ENCODE results near the gene LMX1A. TPM values are rescaled to one million over a fixed set of nuclear protein-coding genes. Genes with fewer than 3 reads are reported as not detected.

LMX1A gene
- polyA plus RNA-seq, 3 donors, result not detected

DNA sequence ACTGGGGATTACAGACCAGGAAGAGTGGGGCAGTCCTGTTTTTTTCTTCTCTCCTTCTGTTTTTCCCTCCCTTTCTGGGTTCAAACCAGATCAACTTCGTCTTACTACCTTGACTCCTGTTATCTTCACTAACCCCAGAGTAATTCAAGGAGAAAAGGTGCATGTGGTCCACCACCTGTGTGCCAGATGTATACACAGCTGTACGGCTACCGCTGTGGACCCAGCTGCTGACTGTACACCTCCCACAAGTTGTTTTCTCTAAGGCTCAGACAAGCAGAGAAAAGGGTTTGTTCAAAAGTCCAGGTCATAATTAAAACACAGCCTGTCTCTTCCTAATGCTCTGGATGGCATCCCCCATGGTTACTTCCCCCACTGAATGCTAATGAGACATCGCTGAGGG lies 102.1 kb downstream of the LMX1A start:
- Histone ChIP-seq H3K4me1 (ENCODE audit: control insufficient read depth in 1 of 2, insufficient read depth in 2 of 2, low read length in 2 of 2) (no peaks in the 10 kb centered on the region), H3K4me2 (replicated peaks; ENCODE audit: extremely low read depth, low read length, poor library complexity, severe bottlenecking) (no peak overlapping the region), H3K9me3 (replicated peaks in 1 of 2; ENCODE audit: control insufficient read depth in 1 of 2, insufficient read depth in 1 of 2, low read length in 2 of 2) (no peaks in the 10 kb centered on the region), H3K9ac (ENCODE audit: insufficient read depth, low read length, poor library complexity, severe bottlenecking) (no peak overlapping the region), H4K20me1 (ENCODE audit: insufficient read depth, low read length) (no peaks in the 10 kb centered on the region), H3K36me3 (replicated peaks in 1 of 2; ENCODE audit: control insufficient read depth in 1 of 2, insufficient read depth in 2 of 2, low read length in 2 of 2) (no peaks in the 10 kb centered on the region), H3K27me3 (ENCODE audit: control insufficient read depth in 2 of 2, insufficient read depth in 2 of 2, low read length in 2 of 2) (no peaks in the 10 kb centered on the region), H3K27ac (ENCODE audit: low read depth in 1 of 2, low read length in 2 of 2) (no peak overlapping the region), H2AFZ (ENCODE audit: insufficient read depth, low read depth, low read length, poor library complexity, severe bottlenecking) (no peak overlapping the region), H3K79me2 (ENCODE audit: insufficient read depth, low read length) (no peaks in the 10 kb centered on the region), H3K4me3 (replicated peaks in 1 of 3; ENCODE audit: low read depth in 2 of 3, low read length in 3 of 3) (no peak overlapping the region)
- no peak for DNase-seq
- WGBS (ENCODE audit: insufficient coverage), result 86% methylated on average over 4 of the region's 4 CpGs
- Mint-ChIP-seq H3K27me3 (ENCODE audit: low read depth in 3 of 3) (peaks cover 5 to 10% (median 8%) of the 10 kb centered on the region in 3 donors), H3K27ac (no peak overlapping the region), H3K4me1 (no peaks in the 10 kb centered on the region), H3K36me3 (no peaks in the 10 kb centered on the region), H3K9me3 (peaks cover 0 to 2% (median 0%) of the 10 kb centered on the region in 7 donors), H3K4me3 (no peak overlapping the region)
- intact Hi-C loops (cut with micrococcal nuclease), result no loop called here
- TF ChIP-seq, protein P1, sequence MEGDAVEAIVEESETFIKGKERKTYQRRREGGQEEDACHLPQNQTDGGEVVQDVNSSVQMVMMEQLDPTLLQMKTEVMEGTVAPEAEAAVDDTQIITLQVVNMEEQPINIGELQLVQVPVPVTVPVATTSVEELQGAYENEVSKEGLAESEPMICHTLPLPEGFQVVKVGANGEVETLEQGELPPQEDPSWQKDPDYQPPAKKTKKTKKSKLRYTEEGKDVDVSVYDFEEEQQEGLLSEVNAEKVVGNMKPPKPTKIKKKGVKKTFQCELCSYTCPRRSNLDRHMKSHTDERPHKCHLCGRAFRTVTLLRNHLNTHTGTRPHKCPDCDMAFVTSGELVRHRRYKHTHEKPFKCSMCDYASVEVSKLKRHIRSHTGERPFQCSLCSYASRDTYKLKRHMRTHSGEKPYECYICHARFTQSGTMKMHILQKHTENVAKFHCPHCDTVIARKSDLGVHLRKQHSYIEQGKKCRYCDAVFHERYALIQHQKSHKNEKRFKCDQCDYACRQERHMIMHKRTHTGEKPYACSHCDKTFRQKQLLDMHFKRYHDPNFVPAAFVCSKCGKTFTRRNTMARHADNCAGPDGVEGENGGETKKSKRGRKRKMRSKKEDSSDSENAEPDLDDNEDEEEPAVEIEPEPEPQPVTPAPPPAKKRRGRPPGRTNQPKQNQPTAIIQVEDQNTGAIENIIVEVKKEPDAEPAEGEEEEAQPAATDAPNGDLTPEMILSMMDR (IDR thresholded peaks at IDR 0.05), result no peak

DNA sequence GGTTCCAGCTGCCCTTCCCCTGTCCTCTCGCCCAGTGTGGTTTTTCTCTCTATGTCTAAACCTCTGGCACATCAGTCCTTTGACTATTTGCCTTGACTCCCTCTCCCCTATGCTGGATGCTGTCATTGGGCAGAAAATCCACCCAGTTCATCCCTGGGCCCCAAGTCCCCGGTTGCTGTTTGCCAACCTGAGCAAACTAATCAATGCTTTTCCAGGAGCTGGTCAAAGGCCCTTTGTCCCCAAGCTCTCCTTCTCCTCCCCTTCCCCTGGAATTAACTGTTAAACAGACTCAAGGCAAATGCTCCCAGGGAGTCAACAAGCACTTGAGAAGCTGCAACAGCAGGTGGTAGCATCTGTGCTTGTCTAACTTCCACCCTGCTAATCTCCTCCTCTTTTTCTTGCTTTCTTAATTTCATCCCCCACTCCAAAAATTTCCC lies 102.7 kb downstream of the LMX1A start:
- Histone ChIP-seq H4K20me1 (ENCODE audit: insufficient read depth, low read length) (no peaks in the 10 kb centered on the region), H3K4me2 (replicated peaks; ENCODE audit: extremely low read depth, low read length, poor library complexity, severe bottlenecking) (no peak overlapping the region), H3K4me1 (ENCODE audit: control insufficient read depth in 1 of 2, insufficient read depth in 2 of 2, low read length in 2 of 2) (no peaks in the 10 kb centered on the region), H3K9ac (ENCODE audit: insufficient read depth, low read length, poor library complexity, severe bottlenecking) (no peak overlapping the region), H2AFZ (ENCODE audit: insufficient read depth, low read depth, low read length, poor library complexity, severe bottlenecking) (no peak overlapping the region), H3K27ac (ENCODE audit: low read depth in 1 of 2, low read length in 2 of 2) (no peak overlapping the region), H3K9me3 (replicated peaks in 1 of 2; ENCODE audit: control insufficient read depth in 1 of 2, insufficient read depth in 1 of 2, low read length in 2 of 2) (no peaks in the 10 kb centered on the region), H3K27me3 (ENCODE audit: control insufficient read depth in 2 of 2, insufficient read depth in 2 of 2, low read length in 2 of 2) (no peaks in the 10 kb centered on the region), H3K4me3 (replicated peaks in 1 of 3; ENCODE audit: low read depth in 2 of 3, low read length in 3 of 3) (no peak overlapping the region), H3K79me2 (ENCODE audit: insufficient read depth, low read length) (no peaks in the 10 kb centered on the region), H3K36me3 (replicated peaks in 1 of 2; ENCODE audit: control insufficient read depth in 1 of 2, insufficient read depth in 2 of 2, low read length in 2 of 2) (no peaks in the 10 kb centered on the region)
- Mint-ChIP-seq H3K4me3 (no peak overlapping the region), H3K27ac (no peak overlapping the region), H3K4me1 (no peaks in the 10 kb centered on the region), H3K9me3 (peaks cover 0 to 2% (median 0%) of the 10 kb centered on the region in 7 donors), H3K36me3 (no peaks in the 10 kb centered on the region), H3K27me3 (ENCODE audit: low read depth in 3 of 3) (peaks cover 5 to 10% (median 10%) of the 10 kb centered on the region in 3 donors)
- DNase-seq, result no peak
- WGBS (ENCODE audit: insufficient coverage), result 43% methylated on average over 2 of the region's 2 CpGs
- TF ChIP-seq, protein P1 (IDR thresholded peaks at IDR 0.05), result no peak
- intact Hi-C loops (cut with micrococcal nuclease), result no loop called here
